Measurements from ENCODE around the gene LAMB1.
"Not testable (repeated sequence)": the region's sequence is repeated elsewhere in the genome, so short reads cannot be mapped to it uniquely, and the experiment has no call there.

The LAMB1 gene

GRCh38 chr7:107958764-107959526, 44.0 kb downstream of the LAMB1 start:
- TF ChIP-seq CTCF (IDR thresholded peaks at IDR 0.05; ENCODE audit: insufficient read depth, low read depth, low read length, missing control alignments), result no peak
- DNase-seq (ENCODE audit: low read depth), result peak; percentile 89
- H3K4me3 ChIP-seq (ENCODE audit: low read length), result no peak overlapping the region

GRCh38 chr7:107957436-107957835, 45.5 kb downstream of the LAMB1 start:
- no peak overlapping the region for H3K4me3 ChIP-seq (ENCODE audit: low read length)
- TF ChIP-seq CTCF (IDR thresholded peaks at IDR 0.05; ENCODE audit: insufficient read depth, low read depth, low read length, missing control alignments), result no peak
- no peak for DNase-seq (ENCODE audit: low read depth)

- not testable (repeated sequence) for H3K4me3 ChIP-seq (ENCODE audit: low read length); DNase-seq (ENCODE audit: low read depth)
Measured at GRCh38 chr7:107956950-107957349, 46.0 kb downstream of the LAMB1 start.

DNA sequence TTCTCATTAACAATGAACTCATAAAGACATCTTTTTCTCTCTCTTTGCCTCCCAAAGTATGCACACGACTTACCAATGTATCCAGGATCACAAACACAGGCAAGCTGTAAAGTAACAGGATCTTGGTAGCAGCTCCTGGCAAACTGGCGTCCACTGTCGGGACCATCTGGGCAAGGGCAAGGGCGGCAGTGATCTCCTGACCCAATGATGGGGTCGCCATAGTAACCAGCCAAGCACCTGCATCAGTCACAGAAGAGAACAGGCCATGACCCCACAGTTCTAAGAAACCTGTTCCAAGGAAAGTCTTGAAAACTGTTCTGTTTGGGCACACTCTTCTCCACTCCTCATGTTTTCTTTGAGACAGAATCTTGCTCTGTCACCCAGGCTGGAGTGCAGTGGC, 47.6 kb downstream of the LAMB1 start:
- no peak for TF ChIP-seq CTCF (IDR thresholded peaks at IDR 0.05; ENCODE audit: insufficient read depth, low read depth, low read length, missing control alignments)
- DNase-seq (ENCODE audit: low read depth), result no peak
- H3K4me3 ChIP-seq (ENCODE audit: low read length), result no peak overlapping the region

DNA sequence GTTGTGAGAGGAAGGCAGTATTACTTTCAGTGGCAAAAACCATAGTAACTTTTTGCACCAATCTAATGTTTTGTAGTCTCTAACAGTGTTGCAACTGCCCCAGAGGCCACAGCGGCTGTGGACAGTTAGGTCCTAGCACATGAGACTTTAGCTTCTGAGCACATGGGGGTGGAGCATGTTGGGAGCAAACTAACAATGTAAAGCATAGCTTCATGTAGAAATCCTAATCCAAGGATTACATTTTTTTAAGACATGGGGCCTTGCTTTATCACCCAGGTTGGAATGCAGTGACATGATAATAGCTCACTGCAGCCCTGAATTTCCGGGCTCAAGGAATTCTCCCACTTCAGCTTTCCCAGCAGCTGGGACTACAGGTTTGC, 49.0 kb downstream of the LAMB1 start:
- TF ChIP-seq CTCF (IDR thresholded peaks at IDR 0.05; ENCODE audit: insufficient read depth, low read depth, low read length, missing control alignments), result no peak

GRCh38 chr7:107953265-107953923, 49.6 kb downstream of the LAMB1 start:
- no peak for TF ChIP-seq CTCF (IDR thresholded peaks at IDR 0.05; ENCODE audit: insufficient read depth, low read depth, low read length, missing control alignments)
- DNase-seq (ENCODE audit: low read depth), result no peak
- no peak overlapping the region for H3K4me3 ChIP-seq (ENCODE audit: low read length)

More for the DNA sequence above, 49.0 kb downstream of the LAMB1 start:
- no peak for DNase-seq (ENCODE audit: low read depth)
- no peak overlapping the region for H3K4me3 ChIP-seq (ENCODE audit: low read length)

DNA sequence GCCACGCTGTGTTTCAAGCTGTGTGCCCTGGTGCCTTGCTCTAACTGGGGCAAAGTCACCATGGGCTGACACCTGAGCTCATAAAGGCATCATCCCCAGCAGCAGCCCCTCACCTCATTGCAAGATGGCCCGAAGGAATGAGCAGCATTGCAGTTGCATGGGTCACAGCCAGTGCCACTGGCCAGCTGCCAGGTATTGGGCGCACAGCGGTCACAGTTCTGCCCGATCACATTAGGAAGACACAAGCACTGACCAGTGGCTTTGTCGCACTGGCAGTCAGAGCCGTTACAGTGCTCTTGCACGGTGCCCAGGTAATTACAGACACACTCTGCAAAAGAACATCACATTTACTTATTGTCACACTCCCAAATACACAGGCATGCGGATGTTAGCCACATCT, 51.1 kb downstream of the LAMB1 start:
- H3K4me3 ChIP-seq (ENCODE audit: low read length), result no peak overlapping the region
- no peak for TF ChIP-seq CTCF (IDR thresholded peaks at IDR 0.05; ENCODE audit: insufficient read depth, low read depth, low read length, missing control alignments)
- DNase-seq (ENCODE audit: low read depth), result no peak
